GM12873 (cell line): Measurements from ENCODE around the gene RSRP1.

ENCODE experiments used
- TF ChIP-seq, protein P1 (sequence below): IDR thresholded peaks from 2 replicates; pipeline ENCODE4 v1.5.1; 2012; ENCODE audit warnings: low read depth, mild to moderate bottlenecking, moderate library complexity, low read length, control low read depth; ENCODE audit not compliant: insufficient read depth; ENCODE audit errors: missing control alignments

Gene RSRP1

DNA sequence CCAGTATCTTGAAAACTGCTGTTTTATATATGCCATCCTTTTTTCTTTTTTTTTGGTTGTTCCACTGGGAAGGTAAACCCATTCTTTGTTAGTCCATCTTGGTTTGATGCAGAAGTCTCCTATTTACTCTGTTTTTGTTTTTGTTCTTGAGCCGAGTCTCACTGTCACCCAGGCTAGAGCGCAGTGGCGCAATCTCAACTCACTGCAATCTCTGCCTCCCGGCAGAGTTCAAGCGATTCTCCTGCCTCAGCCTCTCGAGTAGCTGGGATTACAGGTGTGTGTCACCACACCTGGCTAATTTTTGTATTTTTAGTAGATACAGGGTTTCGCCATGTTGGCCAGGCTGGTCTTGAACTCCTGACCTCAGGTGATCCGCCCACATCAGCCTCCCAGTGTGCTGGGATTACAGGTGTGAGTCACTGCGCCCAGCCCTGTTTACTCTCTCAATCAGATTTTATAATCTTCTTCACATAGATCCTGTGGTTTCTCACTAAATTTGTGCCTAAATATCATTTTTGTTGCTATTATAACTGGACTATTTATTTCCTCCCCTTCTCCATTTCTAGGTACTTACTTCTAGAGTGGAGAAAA, 27.5 kb downstream of the RSRP1 start:
- TF ChIP-seq, protein P1, sequence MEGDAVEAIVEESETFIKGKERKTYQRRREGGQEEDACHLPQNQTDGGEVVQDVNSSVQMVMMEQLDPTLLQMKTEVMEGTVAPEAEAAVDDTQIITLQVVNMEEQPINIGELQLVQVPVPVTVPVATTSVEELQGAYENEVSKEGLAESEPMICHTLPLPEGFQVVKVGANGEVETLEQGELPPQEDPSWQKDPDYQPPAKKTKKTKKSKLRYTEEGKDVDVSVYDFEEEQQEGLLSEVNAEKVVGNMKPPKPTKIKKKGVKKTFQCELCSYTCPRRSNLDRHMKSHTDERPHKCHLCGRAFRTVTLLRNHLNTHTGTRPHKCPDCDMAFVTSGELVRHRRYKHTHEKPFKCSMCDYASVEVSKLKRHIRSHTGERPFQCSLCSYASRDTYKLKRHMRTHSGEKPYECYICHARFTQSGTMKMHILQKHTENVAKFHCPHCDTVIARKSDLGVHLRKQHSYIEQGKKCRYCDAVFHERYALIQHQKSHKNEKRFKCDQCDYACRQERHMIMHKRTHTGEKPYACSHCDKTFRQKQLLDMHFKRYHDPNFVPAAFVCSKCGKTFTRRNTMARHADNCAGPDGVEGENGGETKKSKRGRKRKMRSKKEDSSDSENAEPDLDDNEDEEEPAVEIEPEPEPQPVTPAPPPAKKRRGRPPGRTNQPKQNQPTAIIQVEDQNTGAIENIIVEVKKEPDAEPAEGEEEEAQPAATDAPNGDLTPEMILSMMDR: no peak

DNA sequence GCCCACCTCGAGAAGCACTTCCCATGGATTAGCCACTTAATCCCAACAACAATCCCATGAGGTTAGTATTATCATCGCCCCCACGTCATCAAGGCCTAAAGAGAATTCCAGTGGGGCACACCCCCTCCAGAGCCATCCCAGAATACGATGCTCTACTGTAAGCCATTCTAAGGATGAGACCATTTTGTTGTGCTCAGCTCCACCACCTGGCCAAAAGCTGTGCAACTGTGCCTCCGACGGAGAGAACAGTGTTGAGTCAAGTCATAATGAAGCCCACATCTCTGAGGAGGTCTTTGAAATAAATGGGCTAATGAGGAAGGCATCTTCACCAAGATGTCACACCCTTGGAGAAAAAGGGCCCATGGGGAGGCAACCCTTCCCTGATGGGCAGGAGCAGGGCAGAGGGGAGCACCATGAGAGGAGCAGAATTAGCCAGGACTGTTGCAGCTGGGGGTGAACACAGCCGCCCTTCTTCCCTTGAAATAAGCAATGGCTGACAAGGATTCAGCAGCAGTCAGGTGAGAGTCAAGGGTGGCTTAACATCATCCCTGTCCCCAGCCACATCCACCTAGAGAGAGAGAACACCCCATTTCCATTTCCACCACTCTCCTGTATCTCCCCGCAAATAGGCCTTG, 29.5 kb downstream of the RSRP1 start:
- TF ChIP-seq, protein P1: no peak

DNA sequence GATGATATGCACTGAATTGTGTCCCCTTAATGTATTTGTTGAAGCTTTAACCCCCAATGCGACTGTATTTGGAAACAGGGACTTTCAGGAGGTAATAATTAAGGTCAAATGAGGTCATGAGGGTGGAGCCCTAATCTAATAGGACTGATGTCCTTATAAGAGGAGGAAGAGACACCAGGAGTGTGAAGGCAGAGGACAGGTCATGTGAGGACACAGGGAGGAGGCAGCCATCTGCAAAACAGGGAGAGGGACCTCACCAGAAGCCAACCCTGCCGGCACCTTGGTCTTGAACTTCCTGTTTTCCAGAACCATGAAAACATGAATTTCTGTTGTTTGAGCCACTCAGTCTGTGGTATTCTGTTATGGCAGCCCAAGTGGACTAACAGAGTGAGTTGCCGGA, 30.2 kb downstream of the RSRP1 start:
- TF ChIP-seq, protein P1: no peak

DNA sequence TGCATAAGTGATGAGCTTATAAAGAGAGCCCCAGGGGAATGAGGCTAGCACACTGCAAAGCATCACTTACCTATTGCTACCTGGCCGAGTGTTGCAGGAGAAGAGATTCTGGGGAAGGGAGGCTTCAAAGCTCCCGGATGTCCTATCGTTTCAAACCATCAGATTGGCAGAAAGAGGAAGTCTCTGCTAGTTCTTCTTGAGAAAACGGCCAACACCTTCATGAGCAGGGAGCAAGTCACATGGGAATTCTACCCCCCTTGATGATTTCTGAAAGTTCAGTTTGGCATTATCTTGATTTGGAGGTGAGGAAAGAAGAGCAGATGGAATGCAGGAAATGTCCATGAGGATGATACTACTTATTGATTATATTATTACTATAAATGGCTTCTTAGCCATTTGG, 31.1 kb downstream of the RSRP1 start:
- TF ChIP-seq, protein P1: no peak

DNA sequence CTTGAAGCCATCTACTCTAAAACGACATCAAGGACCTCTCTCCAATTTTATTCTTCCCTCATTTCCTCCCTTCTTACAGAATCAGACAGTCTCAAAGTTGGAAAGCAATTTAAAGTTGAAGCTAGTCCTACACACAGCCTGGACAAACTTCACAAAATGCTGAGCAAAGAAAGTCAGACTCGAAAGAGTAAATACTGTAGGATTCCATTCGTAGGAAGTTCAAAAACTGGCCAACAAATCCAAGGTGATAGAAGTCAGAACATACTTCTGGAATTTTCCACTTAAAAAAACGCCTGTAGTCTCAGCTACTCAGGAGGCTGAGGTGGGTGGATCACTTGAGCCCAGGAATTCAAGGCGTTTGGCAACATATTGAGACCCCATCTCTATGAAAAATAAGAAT, 34.5 kb downstream of the RSRP1 start:
- TF ChIP-seq, protein P1: no peak

DNA sequence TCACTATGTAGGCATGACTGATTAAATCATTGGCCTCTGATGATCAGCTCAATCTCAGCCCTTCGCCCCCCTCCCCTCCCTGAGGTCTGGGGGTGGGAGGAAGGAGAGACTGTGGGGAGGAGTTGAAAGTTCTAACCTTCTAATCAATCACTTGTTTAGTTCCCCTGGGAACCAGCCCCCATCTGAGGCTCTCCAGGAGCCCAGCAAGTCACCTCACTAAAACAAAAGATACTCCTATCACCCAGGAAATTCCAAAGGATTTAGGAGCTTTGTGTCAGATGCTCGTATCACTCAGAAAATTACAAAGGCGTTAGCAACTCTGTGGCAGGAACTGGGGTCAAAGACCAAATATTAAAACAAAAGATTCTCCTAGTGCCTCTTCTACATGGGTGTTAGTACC, 36.5 kb downstream of the RSRP1 start:
- TF ChIP-seq, protein P1: no peak

DNA sequence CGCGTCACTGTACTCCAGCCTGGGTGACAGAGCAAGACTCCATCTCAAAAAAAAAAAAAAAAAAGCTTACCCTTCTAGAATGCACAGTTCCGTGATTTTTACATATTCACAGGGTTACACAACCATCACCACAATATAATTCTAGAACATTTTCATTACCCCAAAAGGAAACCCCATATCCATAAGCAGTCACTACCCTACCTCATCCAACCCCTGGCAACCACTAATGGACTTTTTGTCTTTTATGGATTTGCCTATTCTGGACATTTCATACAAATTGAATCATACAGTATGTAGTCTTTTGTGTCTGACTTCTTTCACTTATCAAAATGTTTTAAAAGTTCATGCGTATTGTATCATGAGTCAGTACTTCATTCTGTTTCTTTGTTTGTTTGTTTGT, 37.7 kb downstream of the RSRP1 start:
- TF ChIP-seq, protein P1: no peak
